HEK293T (cell line): Measurements from ENCODE around the gene MFSD6.

Source experiments
- CTCF ChIA-PET: fragments of 350-600 bp; formaldehyde crosslinking; extraction: SDS; loops from one replicate; lab custom pipeline; 2021; ENCODE audit warnings: antibody characterized with exemption, inconsistent platforms; lab: Yijun Ruan, JAX
- POLR2A ChIA-PET: fragments of 350-600 bp; formaldehyde crosslinking; extraction: SDS; loops from one replicate; lab custom pipeline; 2020; ENCODE audit warnings: antibody characterized with exemption, inconsistent platforms; lab: Yijun Ruan, JAX
- DNase-seq: peaks from one replicate; pipeline ENCODE4 v3.0.0; 2012; ENCODE audit warnings: mixed read lengths; ENCODE audit errors: extremely low spot score
- ARNT ChIP-seq: fragments of 450-650 bp; IDR thresholded peaks from 2 replicates; pipeline ENCODE4 v1.6.1; 2017; ENCODE audit warnings: mild to moderate bottlenecking
- BHLHE40 ChIP-seq: fragments of 450-650 bp; IDR thresholded peaks from 2 replicates; pipeline ENCODE4 v1.6.1; 2016; ENCODE audit warnings: mild to moderate bottlenecking, moderate library complexity, borderline replicate concordance
- CTBP1 ChIP-seq: fragments of 450-650 bp; IDR thresholded peaks from 2 replicates; pipeline ENCODE4 v1.6.1; 2016; ENCODE audit warnings: borderline replicate concordance
- ELF4 ChIP-seq: fragments of 450-650 bp; IDR thresholded peaks from 2 replicates; pipeline ENCODE4 v1.6.1; 2017; ENCODE audit warnings: antibody characterized with exemption
- FOXA1 ChIP-seq: fragments of 450-650 bp; IDR thresholded peaks from 2 replicates; pipeline ENCODE4 v1.6.1; 2016; ENCODE audit warnings: mild to moderate bottlenecking
- FOXK2 ChIP-seq: fragments of 450-650 bp; IDR thresholded peaks from 2 replicates; pipeline ENCODE4 v1.6.1; 2016; ENCODE audit warnings: mild to moderate bottlenecking
- FOXM1 ChIP-seq: fragments of 450-650 bp; IDR thresholded peaks from 2 replicates; pipeline ENCODE4 v1.6.1; 2017; ENCODE audit warnings: mild to moderate bottlenecking, borderline replicate concordance
- HDGF ChIP-seq: fragments of 450-650 bp; IDR thresholded peaks from 2 replicates; pipeline ENCODE4 v1.6.1; 2017; ENCODE audit warnings: antibody characterized with exemption, borderline replicate concordance
- L3MBTL2 ChIP-seq: fragments of 450-650 bp; conservative IDR thresholded peaks from 2 replicates; pipeline ENCODE4 v1.6.1; 2016; ENCODE audit warnings: mild to moderate bottlenecking
- LEF1 ChIP-seq: fragments of 450-650 bp; IDR thresholded peaks from 2 replicates; pipeline ENCODE4 v1.6.1; 2017; ENCODE audit warnings: mild to moderate bottlenecking, borderline replicate concordance
- NFRKB ChIP-seq: fragments of 450-650 bp; IDR thresholded peaks from 2 replicates; pipeline ENCODE4 v1.6.1; 2016; ENCODE audit warnings: mild to moderate bottlenecking, moderate library complexity
- SP1 ChIP-seq: fragments of 450-650 bp; IDR thresholded peaks from 2 replicates; pipeline ENCODE4 v1.6.1; 2017
- SUZ12 ChIP-seq: fragments of 450-650 bp; IDR thresholded peaks from 2 replicates; pipeline ENCODE4 v1.6.1; 2016; ENCODE audit warnings: mild to moderate bottlenecking
- TARDBP ChIP-seq: fragments of 450-650 bp; IDR thresholded peaks from 2 replicates; pipeline ENCODE4 v1.6.1; 2016
- ZNF384 ChIP-seq: fragments of 450-650 bp; IDR thresholded peaks from 2 replicates; pipeline ENCODE4 v1.6.1; 2016
- TF ChIP-seq, protein P1 (sequence below): fragments of 450-650 bp; IDR thresholded peaks from 2 replicates; pipeline ENCODE4 v1.6.1; 2016

MFSD6 gene

DNA sequence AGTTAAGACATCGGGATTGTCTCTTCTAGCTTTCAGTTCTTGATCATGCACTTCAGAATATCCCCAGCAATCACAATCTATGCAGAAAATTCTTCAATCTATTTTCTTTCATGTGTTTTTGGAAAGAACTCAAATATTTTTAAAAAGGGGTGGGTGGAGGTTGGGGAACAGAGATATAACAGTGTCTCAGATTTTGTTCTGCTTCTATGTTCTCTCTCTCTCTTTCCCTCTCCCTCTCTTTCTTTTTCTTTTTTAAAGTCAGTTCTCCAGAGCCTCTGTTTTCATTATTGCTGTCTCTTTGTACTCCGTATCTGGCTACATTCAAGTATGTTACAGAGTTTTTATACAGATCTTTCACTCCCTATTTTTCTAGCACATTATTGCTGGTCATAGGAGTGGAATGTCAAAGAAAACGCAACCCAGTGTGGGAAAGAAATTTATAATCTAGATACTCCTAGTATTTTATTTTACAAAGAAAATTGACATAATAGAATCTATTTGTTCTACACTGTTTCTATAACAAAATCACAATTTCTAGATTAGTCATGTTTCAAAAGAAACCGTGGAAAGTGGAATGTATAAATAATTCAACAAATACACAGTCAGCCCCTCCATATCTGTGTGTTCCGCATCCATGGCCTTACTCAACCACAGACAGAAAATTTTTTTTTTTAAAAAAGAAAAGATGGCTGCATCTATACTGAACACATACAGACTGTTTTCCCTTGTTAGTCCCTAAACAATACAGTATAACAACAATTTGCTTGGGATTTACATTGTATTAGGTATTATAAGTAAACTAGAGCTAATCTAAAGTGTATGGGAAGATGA lies 137.6 kb downstream of the MFSD6 start:
- ChIA-PET CTCF (no interaction called here), POLR2A (interaction anchor here (1.1 kb wide), 1 partner anchor 11 kb away, joined by 4 read pairs; the partner anchor contains the start of gene NEMP2)
- TF ChIP-seq L3MBTL2, result no peak
- TF ChIP-seq ARNT, result no peak
- no peak for TF ChIP-seq ZNF384
- no peak for TF ChIP-seq LEF1
- TF ChIP-seq, protein P1, sequence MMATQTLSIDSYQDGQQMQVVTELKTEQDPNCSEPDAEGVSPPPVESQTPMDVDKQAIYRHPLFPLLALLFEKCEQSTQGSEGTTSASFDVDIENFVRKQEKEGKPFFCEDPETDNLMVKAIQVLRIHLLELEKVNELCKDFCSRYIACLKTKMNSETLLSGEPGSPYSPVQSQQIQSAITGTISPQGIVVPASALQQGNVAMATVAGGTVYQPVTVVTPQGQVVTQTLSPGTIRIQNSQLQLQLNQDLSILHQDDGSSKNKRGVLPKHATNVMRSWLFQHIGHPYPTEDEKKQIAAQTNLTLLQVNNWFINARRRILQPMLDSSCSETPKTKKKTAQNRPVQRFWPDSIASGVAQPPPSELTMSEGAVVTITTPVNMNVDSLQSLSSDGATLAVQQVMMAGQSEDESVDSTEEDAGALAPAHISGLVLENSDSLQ, result no peak
- no peak for TF ChIP-seq FOXK2
- no peak for TF ChIP-seq ELF4
- TF ChIP-seq CTBP1, result no peak
- TF ChIP-seq SUZ12, result no peak
- no peak for TF ChIP-seq NFRKB
- TF ChIP-seq HDGF, result no peak
- no peak for TF ChIP-seq FOXA1
- TF ChIP-seq FOXM1, result no peak
- DNase-seq, result no peak

DNA sequence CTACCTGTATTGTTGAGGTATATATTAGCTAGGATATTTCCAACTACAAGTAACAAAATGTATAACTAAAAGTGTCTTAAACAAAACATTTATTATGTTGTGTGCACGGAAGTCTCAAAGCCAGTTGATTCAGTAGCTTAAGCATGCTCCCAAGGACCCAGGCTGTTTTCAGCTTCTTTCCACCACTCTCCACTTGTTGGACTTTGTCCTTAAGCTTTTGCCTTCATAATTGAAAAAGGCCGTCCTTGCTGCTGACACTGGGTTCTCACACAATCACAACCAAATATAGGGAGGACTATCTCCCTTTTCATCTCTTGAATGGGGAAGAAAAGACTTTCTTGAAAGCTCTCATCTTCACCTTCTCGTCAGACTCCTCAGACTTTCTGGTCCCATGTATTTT lies 138.6 kb downstream of the MFSD6 start:
- POLR2A ChIA-PET, result interaction anchor here (1.1 kb wide), 1 partner anchor 12 kb away, joined by 4 read pairs; the partner anchor contains the start of gene NEMP2
- TF ChIP-seq SUZ12 (no peak), ELF4 (no peak), BHLHE40 (no peak), SP1 (no peak), NFRKB (no peak), TARDBP (no peak), CTBP1 (no peak), FOXM1 (no peak), ARNT (no peak), HDGF (no peak), FOXA1 (no peak), L3MBTL2 (no peak)
- TF ChIP-seq, protein P1, result no peak
- no peak for DNase-seq
- CTCF ChIA-PET, result no interaction called here

DNA sequence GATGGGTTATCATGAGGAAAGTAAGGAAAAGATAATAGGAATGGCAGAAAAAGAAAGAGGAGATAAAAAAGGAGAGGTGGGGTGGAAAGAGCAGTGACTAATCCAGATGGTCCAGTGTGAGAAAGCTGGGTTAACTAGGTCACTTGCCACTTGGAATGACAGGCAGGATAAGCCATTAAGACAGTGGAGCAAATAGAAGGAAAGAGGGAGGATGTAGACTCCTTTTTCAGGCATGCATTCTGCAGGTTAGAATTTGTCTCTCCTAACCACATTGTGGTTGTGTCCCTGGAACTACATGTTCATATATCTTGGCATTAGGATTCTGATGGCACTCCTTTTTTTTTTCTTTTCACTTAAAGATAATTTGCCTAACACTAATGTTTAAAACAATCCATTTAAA lies 139.7 kb downstream of the MFSD6 start:
- ChIA-PET POLR2A (no interaction called here), CTCF (no interaction called here)
- no peak for TF ChIP-seq NFRKB
- TF ChIP-seq ZNF384, result no peak
- TF ChIP-seq ELF4, result no peak
- TF ChIP-seq, protein P1, result no peak
- no peak for TF ChIP-seq FOXM1
- no peak for TF ChIP-seq CTBP1
- DNase-seq, result no peak

DNA sequence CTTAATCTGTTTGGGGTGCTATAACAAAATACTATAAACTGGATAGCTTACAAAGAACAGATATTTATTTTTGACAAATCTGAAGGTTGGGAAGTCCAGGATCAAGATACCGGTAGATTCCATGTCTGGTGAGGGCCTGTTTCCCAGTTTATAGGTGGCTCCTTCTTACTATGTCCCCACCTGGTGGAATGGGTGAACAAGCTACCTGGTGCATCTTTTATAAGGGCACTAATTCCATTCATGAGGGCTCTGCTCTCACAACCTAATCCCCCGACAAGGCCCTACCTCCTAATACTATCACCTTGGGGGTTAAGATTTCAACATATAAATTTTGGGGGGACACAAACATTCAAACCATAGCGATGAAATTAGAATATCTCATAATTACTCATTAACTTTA lies 142.0 kb downstream of the MFSD6 start:
- DNase-seq, result no peak
- CTCF ChIA-PET, result no interaction called here
- POLR2A ChIA-PET, result no interaction called here
- TF ChIP-seq ELF4 (no peak), BHLHE40 (no peak), ARNT (no peak), NFRKB (no peak), TARDBP (no peak), SUZ12 (no peak), CTBP1 (no peak), L3MBTL2 (no peak), LEF1 (no peak), FOXK2 (no peak), HDGF (no peak), ZNF384 (no peak)
- TF ChIP-seq, protein P1, result no peak
